Measurements from ENCODE around the gene JAK1.

DNA sequence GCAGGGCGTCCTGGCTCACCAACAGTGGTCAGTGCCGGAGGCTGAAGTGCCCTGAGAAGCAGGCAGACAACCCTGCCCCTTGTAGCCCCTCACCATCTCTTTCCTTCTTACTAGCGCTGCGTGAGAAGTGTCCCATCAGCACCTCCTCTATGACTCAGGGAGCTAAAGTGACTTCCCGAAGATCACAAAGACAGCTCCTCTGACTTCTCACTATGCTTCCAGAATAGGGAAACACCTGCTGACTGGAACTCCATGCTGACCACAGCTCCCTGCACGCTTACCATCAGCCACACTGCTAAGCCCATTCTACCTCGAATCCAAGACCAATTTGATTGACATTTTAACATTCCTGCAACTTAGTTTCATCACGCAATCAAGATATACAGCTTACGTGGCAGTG is 92.8 kb downstream of the JAK1 start:
- TF ChIP-seq, protein P1, sequence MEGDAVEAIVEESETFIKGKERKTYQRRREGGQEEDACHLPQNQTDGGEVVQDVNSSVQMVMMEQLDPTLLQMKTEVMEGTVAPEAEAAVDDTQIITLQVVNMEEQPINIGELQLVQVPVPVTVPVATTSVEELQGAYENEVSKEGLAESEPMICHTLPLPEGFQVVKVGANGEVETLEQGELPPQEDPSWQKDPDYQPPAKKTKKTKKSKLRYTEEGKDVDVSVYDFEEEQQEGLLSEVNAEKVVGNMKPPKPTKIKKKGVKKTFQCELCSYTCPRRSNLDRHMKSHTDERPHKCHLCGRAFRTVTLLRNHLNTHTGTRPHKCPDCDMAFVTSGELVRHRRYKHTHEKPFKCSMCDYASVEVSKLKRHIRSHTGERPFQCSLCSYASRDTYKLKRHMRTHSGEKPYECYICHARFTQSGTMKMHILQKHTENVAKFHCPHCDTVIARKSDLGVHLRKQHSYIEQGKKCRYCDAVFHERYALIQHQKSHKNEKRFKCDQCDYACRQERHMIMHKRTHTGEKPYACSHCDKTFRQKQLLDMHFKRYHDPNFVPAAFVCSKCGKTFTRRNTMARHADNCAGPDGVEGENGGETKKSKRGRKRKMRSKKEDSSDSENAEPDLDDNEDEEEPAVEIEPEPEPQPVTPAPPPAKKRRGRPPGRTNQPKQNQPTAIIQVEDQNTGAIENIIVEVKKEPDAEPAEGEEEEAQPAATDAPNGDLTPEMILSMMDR (IDR thresholded peaks at IDR 0.05; ENCODE audit: extremely low read depth in 1 of 2, insufficient read depth in 1 of 2, low read depth in 1 of 2, low read length in 2 of 2) = no peak
- TF ChIP-seq POLR2A (IDR thresholded peaks at IDR 0.05; ENCODE audit: low read depth, low read length) = no peak
- TF ChIP-seq MYC (IDR thresholded peaks at IDR 0.05; ENCODE audit: low read depth, low read length) = no peak
- TF ChIP-seq, protein P2, sequence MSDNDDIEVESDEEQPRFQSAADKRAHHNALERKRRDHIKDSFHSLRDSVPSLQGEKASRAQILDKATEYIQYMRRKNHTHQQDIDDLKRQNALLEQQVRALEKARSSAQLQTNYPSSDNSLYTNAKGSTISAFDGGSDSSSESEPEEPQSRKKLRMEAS (IDR thresholded peaks at IDR 0.05; ENCODE audit: insufficient read depth, insufficient read length) = no peak

All from endothelial cell of umbilical vein (primary cell).